HTERT RPE-1 (cell line): Measurements from ENCODE around the gene GSTM4.

Experiments used
- in situ Hi-C: fragments of 300-500 bp; cut with MboI; formaldehyde crosslinking; loops from 4 replicates; pipeline ENCODE4 v1.14.3; 2020; ENCODE audit warnings: low sequenced_read_pairs

The GSTM4 gene

DNA sequence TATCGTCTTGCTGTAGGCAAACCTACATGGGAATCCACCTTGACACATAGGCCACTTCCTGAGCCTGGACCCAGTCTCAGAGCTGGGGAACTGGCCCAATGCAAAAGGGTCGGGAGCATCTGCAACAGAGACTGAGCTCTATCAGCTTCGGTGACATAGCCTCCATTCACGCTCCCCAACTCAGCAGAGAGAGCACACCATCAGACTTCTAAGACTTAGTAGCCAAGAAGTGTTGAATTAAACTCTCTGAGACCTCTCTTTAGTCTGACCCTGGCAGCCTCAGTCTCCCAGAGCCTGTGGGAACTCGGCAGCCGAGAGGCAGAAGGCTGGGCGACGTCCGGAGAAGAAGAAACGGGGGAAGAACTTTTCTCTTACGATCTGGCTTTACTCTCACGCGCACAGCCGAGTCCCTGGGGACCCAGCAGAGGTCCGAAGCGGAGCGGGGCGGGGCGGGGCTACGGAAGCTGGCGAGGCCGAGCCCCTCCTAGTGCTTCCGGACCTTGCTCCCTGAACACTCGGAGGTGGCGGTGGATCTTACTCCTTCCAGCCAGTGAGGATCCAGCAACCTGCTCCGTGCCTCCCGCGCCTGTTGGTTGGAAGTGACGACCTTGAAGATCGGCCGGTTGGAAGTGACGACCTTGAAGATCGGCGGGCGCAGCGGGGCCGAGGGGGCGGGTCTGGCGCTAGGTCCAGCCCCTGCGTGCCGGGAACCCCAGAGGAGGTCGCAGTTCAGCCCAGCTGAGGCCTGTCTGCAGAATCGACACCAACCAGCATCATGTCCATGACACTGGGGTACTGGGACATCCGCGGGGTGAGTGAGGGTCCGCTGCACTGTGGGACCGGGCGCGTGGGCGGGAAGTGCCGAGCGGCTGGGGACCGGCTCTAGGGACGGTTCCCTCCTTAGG lies at the start of gene GSTM4:
Gene GSTM4 (plus strand): TSS at position 485 of the 905 bp plus-strand sequence. CDS start 291 bp downstream, at position 776.
- in situ Hi-C loops = no loop called here

DNA sequence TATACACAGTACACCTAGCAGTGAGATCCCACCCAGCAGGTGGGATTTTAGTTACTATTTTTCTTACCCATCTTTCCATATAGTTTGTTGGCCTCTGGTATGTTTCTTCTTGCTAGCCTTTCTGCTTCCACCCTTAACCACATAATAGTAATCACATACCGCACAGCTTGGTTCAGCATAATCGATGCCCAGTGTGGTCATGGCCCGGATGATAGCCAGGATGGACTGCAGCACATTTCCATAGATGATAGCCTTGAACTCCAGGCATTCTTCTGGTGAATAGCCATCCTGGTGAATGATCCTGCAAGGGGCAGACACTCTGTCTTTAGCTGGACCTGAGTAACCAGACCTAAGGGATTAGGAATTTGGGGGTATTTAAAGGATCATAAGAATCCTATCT lies 46.0 kb upstream of the GSTM4 start:
- in situ Hi-C loops = no loop called here

DNA sequence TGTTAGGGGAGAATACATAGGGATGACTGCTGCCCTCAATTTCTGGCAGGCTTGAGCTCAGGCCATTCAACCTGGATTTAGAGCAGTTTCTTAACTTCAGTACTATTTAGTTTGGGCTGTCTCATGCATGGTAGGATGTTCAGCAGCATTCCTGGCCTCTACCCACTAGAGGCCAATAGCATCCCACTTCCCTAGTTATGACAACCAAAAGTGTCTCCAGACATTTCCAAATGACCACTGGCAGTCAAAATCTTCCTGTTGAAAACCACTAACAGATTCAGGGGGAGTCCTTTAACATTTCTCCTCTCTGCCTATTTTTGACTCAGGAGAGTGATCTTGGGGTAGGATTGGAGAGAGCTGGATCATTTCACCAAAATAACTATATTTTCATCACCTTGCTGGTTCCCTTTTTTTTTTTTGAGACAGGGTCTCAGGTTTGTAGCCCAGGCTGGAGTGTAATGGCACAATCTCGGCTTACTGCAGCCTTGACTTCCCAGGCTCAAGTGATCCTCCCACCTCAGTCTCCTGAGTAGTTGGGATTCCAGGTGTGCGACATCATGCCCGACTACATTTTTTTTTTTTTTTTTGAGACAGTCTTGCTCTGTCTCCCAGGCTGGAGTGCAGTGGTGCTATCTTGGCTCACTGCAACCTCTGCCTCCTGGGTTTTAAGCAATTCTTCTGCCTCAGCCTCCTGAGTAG lies 45.1 kb upstream of the GSTM4 start:
- in situ Hi-C loops = no loop called here

DNA sequence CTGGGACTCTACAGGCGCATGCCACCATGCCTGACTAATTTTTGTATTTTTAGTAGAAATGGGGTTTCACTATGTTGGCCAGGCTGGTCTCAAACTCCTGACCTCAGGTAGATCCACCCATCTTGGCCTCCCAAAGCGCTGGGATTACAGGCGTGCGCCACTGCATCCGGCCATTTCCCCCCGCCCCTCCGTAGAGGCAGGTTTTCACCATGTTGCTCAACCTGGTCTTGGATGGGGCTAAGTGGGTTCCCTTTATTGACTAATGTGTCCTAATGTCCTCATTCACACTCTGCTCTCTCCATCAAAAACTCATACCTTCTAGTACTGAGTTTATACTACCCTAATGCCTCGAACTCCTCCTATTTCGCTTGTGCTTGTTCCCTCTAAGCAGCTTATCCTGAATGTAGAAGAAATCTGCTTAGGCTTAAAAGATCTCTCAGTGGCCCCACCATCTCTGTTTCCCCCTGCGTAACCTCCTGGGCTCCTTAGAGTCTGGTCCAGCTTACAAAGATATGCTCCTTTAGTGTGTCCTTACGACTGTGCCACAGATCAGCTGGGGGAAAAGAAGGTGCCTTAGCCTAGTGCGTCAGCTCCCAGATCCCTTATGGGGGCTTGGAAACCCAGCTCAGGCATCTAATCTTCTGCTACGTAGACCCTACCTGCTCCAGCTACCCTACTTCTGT lies 44.5 kb upstream of the GSTM4 start:
- in situ Hi-C loops = no loop called here

DNA sequence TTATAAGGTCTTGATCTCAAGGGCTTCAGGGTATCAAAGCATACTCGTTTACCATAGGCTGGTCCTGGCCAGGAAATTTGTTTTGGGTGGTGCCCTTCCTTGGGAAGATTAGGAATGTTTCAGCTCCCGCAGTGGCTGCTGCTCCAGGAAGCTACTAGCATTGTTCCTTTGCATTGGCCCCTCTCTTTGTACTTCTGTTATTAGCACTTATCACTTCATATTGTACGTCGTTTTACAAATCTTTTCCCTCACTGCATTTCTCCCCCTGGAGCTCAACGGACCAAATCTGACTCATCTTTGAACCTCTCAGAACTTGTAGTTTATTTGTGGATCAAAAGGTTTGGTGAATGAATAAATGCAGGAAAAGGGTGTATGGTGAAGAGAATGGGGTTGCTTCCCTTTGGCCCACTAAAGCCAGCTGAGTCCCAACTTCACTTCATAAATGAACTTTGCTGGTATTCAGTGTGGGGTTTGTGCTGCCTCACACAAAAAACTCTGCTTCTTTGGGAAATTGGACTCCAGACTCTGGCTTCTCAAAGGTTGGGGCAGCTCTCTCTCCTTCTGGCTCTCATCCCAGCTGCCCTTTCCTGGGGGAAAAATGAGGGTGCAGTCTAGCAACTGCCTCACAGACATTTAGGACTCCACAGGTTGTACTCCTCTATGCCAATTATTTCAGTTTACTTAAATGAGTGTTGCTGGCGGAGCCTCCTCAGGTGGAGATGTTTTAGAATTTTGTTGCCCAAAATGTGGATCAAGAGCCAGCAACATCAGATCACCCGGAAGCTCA lies 42.3 kb upstream of the GSTM4 start:
- in situ Hi-C loops = no loop called here

DNA sequence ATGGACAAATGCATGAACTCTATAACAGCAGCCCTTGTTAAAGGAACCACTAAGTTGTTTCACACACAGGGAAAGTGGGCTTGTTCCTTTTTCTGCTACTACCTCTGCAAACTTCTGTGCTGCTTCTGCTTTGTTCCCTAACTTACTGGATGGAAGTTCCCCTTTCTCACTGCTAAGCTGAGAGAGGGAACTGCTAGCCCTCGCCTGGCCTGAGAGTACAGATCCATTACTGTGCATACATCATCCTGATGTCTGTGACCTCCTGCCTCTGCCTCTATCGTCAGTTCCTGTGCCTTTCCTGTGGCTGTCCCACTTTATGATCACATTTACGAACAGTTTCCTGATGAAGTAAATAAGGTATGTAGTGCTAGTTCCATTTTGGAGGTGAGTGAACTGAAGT lies 40.0 kb upstream of the GSTM4 start:
- in situ Hi-C loops = no loop called here

DNA sequence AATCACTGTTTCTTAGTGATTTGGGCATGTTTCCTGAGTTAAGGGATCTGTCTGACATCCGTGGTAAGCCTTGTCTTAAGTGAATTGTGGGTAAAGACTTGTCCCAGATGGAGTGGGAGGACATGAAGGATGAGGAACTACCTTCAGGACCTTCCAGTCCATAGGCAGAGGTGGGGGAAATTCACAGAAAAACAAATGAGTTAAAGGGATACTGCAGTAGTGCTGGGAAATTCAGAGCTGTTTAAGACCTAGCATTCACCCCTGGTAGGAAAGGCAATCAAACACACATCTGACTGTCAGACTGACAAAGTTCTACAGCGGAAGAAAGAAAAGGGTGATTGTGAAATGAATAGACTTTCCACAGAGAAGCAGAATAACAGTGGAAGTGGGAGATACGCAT lies 39.5 kb upstream of the GSTM4 start:
- in situ Hi-C loops = no loop called here

DNA sequence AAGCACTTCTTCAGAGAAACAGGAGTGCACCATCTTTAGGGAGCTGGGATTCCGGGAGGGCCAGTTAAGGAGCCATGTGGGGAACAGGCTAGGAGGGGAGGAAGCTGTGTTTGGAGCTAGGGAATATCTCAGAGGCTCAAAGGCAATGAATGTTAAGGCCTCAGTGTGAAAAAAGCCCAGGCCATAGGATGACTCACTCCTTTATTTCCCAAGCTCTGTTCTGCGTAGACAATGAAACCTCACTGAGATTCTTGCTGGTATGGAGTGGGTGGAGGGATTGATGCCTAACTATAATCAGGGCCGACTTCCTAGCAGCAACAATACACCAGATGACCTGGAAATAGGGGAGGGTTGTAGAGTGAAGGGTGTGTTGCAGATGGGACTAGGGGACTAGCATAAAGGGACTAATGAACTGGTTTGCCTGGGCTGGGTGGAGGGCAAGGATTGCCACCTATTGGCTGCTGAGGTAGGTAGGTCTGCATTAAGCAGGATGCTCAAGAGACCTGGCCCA lies 38.6 kb upstream of the GSTM4 start:
- in situ Hi-C loops = no loop called here

DNA sequence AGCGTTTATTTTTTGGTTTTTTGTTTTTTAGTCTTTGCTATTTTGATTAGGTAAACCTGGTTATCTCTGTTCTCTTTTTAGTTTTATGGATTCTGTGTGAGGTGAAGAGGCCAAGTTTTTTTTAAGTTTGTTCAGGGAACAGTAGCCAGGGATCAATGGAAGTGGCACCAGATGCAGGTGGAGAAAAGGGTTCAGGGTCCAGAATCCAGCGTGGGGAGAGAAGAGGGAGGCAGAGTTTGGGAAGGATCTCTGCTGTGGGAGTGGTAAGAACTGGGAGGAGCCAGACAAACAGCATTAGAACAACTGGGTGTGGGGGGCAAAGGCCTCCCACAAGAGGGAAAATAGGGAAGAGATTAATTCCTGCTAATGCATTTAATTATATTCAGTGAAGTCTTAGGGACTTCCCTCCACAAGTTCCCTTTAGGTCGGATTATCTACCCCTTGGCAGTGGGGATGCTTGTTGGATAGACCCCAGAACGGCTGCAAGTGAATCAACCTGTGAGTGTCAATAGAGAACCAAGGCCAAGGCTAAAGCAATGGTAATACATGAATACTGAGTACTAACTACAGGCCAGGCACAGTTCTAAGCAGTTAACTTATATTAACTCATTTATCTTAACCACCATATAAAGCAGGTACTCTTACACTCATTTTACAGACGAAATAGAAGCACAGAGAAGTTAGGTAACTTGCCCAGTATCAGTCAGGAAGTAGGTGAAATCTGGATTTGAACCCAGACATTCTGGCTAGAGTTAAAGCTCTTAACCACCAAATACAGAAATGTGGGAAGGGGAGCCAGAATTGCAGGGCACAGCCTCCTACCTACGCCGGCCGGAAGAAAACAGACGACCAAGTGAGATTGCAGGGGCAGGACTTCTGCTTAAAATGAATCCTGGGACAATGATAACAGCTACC lies 37.0 kb upstream of the GSTM4 start:
- in situ Hi-C loops = no loop called here

DNA sequence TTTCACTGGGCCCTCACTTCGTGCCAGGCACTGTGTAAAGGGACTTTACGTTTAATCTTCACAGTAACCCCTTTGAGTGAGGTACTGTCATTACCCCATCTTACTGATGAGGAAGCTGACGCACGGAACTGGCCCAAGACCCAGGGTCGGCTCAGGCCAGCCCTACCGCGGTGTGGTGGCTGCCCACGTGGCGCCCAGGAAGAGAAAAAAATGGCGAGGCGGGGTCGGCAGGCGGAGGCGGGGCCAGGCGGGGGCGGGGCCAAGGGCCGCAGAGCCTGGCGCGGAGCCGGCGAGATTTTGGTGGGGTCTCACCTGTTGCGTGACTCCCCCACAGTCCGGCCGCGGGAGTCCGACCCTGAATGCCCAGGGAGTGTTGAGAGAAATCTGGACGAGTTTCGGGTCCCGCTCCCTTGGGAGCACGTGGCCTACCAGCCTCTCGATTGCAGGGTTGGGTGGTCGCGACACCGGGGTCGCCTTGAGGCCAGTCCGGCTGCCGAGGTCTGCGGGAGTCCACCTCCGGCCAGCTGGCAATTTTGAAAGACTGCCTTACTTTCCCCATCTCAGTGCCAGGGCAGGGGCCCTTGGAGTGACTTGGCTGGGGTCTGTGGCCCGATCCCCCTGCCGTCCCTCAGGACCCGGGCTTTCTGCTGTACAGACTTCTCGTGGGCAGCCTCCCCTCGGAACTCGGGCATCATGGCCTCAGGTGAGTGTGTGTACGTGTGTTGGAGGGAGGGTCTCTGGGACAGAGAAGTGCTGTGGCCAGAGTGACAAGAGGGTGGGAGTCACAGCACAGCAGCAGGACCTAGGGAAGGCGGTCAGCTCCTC lies 36.1 kb upstream of the GSTM4 start, which contains the start of the genes AMPD2 and GNAT2:
Gene AMPD2 (plus strand): TSS at position 262 of the 825 bp plus-strand sequence. CDS start 1,339 bp downstream, outside the sequence.
Gene GNAT2 (minus strand): TSS at position 41 of the 825 bp plus-strand sequence. CDS start 6,746 bp downstream, outside the sequence.
- in situ Hi-C loops = no loop called here

DNA sequence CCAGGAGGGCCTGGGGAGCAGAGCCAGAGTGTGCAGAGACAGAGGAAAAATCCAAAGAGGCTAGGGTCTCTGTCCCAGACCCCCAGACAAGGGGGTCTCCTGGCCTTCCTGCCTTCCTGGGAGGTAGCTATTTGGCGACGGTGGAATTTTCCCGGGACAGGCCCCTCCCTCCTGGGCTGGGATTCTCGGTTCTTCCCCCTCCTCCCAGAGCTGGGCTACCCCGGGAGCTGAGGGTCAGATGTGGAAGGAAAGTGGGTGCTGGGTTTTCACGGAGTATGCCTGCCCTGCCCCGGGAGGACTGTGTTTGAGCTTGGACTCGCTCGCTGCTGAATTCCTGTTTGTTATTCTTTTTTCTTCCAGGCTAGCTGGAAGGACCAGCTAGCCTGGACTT lies 35.5 kb upstream of the GSTM4 start:
- in situ Hi-C loops = no loop called here

DNA sequence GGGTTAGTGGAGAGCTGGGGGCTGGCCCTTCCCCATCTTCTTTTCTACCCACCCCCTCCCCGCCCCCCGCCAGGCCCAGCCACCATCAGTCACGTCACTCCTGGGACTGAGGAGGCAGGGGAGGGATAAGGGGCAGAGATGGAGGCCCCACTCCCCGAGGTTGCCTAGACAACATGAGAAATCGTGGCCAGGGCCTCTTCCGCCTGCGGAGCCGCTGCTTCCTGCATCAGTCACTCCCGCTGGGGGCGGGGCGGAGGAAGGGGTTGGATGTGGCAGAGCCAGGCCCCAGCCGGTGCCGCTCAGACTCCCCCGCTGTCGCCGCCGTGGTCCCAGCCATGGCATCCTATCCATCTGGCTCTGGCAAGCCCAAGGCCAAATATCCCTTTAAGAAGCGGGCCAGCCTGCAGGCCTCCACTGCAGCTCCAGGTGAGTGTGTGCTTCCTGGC lies 35.0 kb upstream of the GSTM4 start:
- in situ Hi-C loops = no loop called here

DNA sequence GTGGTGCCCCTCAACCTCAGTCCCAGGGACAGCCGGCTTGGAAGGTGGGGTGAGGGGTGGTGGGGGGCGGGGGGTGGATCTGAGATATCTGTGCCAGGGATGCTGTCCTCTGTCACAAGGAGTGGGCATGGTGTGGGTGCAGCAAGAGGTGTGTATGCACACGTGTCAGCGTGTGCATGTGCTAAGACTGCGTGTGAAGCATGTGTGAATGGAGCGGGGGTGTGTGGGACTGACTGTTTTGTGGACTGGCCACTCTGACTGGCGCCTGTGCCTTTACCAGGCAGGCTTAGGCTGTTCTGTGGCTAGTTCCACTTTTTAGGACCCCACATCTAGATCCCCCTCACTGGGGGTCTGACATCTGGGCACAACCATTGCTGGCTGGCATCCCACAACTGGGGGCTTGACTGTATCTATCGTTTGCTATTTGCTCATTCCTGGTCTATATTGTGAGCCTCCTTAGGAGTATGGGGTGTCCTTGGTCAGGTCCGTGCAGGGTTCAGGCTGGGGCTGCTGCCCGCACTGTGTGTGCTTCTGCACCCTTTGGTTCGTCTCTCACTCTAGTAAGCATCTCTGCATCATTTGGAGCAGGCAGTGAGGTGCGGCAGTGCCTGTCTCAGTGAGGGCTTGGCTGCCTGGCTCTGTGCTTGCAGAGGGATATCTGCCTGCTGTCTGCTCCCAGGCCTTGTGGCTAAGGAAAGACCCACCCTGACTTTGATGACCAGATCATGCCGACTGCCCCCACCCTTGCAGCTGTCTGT lies 34.3 kb upstream of the GSTM4 start:
- in situ Hi-C loops = no loop called here

DNA sequence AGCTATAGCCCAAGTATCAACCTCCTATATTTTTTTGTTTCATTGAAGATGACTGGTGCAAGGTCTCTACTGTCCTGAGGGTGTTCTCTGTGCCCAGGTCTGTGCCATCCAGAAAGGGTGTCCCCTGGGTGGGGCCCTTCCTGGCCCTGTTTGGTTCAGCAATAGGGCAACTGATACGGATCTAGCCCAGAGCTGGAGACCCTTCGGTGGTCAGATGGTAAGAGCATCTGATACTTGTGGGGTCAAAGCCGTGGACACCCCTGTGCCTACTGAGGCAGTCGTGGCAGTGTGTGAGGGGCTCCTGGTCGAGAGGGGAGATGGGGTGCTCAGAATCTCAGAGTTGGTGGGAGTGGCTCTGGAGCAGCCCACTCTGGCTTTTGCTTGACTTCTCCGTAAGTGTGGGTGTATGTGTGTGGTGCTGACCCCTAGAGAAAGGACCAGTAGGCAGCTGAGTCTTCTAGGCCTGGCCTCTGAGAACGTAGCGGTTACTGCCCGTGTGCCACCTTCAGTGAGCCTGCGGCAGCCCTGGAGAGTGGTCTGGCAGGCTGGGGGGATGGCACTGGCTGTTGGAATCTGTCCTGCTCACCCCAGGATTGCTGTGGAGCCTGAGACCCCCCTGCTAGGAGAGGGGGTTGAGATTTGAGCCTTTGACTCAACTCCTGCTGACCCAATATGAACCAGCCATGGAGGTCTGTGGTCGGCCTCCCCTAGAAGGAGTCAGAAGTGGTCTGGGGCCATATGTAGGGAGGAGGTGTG lies 33.6 kb upstream of the GSTM4 start:
- in situ Hi-C loops = no loop called here

DNA sequence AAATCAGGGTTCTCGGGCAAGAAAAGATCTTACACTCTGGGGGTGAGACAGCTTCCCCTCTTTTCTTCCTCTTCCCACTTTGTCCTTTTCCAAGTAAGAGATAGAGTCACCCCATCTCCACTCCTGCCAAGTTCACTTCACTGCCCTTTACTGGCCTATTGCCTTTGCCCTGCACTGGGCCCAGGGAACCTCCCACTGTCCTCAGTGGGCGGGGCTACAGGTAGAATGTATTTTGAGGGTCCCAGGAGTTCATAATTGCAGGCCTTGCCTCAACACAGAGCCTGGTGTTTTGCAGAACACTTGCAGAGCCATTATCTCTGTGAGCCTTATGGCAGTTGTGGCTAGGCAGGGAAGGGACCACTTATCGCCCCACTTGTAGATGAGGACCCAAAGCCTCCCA lies 33.0 kb upstream of the GSTM4 start:
- in situ Hi-C loops = no loop called here

DNA sequence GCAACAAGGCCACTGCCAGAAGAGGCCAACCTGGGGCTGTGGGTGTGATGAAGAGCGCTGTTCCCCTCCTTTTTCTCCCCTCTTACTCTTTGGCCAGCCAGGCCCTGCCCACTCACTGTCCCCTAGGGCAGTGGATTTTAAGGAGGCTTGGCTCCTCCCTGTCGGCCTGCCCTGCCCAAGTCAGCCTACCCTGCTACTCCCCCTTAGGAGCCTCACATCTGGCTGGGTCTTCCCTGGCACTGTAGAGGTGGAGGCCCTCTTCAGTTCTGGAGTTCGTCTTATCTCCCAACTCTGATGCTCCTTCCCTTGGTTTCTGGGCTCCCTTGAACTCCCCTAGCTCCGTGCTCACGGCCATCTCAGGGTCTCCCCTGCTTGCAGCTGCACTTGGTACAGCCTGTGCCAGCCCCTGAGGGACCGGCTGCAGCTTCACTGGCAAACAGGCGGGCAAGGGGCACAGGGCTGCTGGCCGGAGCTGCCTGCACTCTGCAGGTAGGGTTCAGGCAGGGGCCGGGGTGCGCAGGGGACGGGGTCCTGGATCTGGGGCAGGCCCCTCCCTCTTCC lies 32.2 kb upstream of the GSTM4 start:
- in situ Hi-C loops = no loop called here
